Measurements from ENCODE around the gene SP140L.

GRCh38 chr2:230358305-230358704 lies 31.3 kb downstream of the SP140L start:
- TF ChIP-seq POLR2A (IDR thresholded peaks at IDR 0.05; ENCODE audit: low read depth, low read length) = no peak
- TF ChIP-seq POLR2AphosphoS5 (IDR thresholded peaks at IDR 0.05; ENCODE audit: low read depth, low read length) = no peak
- TF ChIP-seq TAF1 (IDR thresholded peaks at IDR 0.05; ENCODE audit: low read depth, low read length) = no peak
